ENCODE results near the gene PSMC5. TPM values are rescaled to one million over a fixed set of nuclear protein-coding genes. Genes with fewer than 3 reads are reported as not detected.

The PSMC5 gene
- total RNA-seq, 1 experiment from 2014 or later, result 183 TPM

DNA sequence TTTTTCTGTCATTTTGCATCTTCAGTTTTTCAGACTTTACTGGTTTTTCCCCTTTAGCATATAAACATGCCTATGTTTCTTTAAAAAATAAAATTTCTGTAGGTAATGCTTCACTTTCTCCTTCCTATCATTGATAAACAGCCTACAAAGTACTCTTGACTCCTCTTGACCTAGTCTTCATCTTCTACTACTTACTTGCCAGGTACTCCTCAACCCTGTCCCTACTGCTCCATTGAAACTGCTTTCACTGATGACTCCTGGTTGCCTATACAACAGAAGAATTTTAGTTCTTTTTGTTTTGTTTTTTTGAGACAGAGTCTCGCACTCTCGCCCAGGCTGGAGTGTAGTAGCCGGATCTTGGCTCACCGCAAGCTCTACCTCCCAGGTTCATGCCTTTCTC, 46.3 kb upstream of the PSMC5 start:
- Histone ChIP-seq H2AK5ac (ENCODE audit: insufficient read length, low read length) (no peak overlapping the region), H3K79me1 (ENCODE audit: insufficient read depth, low read depth, low read length, poor library complexity, severe bottlenecking) (no peaks in the 10 kb centered on the region), H2BK12ac (ENCODE audit: insufficient read length, low read depth, low read length) (no peak overlapping the region), H2BK5ac (ENCODE audit: insufficient read length, low read length) (no peak overlapping the region), H2BK15ac (ENCODE audit: low read depth, low read length) (no peak overlapping the region), H3K4me2 (ENCODE audit: insufficient read depth, insufficient read length, low read length) (no peak overlapping the region), H2BK20ac (ENCODE audit: low read depth, low read length, poor library complexity, severe bottlenecking) (no peak overlapping the region), H3K79me2 (ENCODE audit: insufficient read depth, low read length) (peaks cover 66% of the 10 kb centered on the region), H3K27ac (ENCODE audit: insufficient read length, low read depth, low read length) (no peak overlapping the region), H3K23ac (ENCODE audit: insufficient read length, low read depth, low read length) (no peak overlapping the region), H3K23me2 (ENCODE audit: insufficient read length, low read depth, low read length, poor library complexity, severe bottlenecking) (no peaks in the 10 kb centered on the region), H3K9ac (ENCODE audit: extremely low read depth, insufficient read length, low read length) (no peak overlapping the region), H3K9me3 (ENCODE audit: control insufficient read depth, low read depth, low read length) (no peaks in the 10 kb centered on the region), H3K27me3 (ENCODE audit: insufficient read depth, low read length) (no peaks in the 10 kb centered on the region), H4K20me1 (ENCODE audit: control insufficient read depth, insufficient read depth, insufficient read length) (peaks cover 2% of the 10 kb centered on the region), H2BK120ac (ENCODE audit: low read depth, low read length, poor library complexity, severe bottlenecking) (no peak overlapping the region), H3K56ac (ENCODE audit: insufficient read length, low read depth, low read length) (no peak overlapping the region), H3K14ac (ENCODE audit: insufficient read depth, low read length) (no peak overlapping the region), H3K4ac (ENCODE audit: low read depth, low read length) (no peak overlapping the region), H4K8ac (replicated peaks; ENCODE audit: insufficient read length, low read depth, low read length) (no peak overlapping the region), H4K91ac (ENCODE audit: insufficient read length, low read depth, low read length) (no peak overlapping the region), H3T11ph (ENCODE audit: low read length) (no peak overlapping the region), H3K18ac (ENCODE audit: insufficient read length, low read depth, low read length) (no peak overlapping the region), H2AFZ (ENCODE audit: low read length) (no peak overlapping the region), H4K5ac (ENCODE audit: insufficient read length, low read depth, low read length) (no peak overlapping the region), H3K4me1 (ENCODE audit: insufficient read depth, low read length) (no peaks in the 10 kb centered on the region; the same call in 1 of the 2 replicates)
- Mint-ChIP-seq H3K4me3 (no peak overlapping the region), H3K36me3 (ENCODE audit: insufficient read depth in 1 of 3, low read depth in 3 of 3) (peaks cover 20 to 56% (median 50%) of the 10 kb centered on the region in 3 experiments; a peak in 6 of 7 replicates), H3K27ac (no peak overlapping the region), H3K4me1 (peaks cover 7 to 10% of the 10 kb centered on the region in 2 experiments), H3K27me3 (ENCODE audit: low read depth) (no peaks in the 10 kb centered on the region), H3K9me3 (no peaks in the 10 kb centered on the region)
- no CpG with 5 or more reads among the region's 4 CpGs for WGBS (ENCODE audit: extremely low coverage, insufficient read length, low lambda C conversion rate)
- TF ChIP-seq, protein P1, sequence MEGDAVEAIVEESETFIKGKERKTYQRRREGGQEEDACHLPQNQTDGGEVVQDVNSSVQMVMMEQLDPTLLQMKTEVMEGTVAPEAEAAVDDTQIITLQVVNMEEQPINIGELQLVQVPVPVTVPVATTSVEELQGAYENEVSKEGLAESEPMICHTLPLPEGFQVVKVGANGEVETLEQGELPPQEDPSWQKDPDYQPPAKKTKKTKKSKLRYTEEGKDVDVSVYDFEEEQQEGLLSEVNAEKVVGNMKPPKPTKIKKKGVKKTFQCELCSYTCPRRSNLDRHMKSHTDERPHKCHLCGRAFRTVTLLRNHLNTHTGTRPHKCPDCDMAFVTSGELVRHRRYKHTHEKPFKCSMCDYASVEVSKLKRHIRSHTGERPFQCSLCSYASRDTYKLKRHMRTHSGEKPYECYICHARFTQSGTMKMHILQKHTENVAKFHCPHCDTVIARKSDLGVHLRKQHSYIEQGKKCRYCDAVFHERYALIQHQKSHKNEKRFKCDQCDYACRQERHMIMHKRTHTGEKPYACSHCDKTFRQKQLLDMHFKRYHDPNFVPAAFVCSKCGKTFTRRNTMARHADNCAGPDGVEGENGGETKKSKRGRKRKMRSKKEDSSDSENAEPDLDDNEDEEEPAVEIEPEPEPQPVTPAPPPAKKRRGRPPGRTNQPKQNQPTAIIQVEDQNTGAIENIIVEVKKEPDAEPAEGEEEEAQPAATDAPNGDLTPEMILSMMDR (conservative IDR thresholded peaks at IDR 0.05), result no peak
- no peak for DNase-seq

All from H9 (cell line).